GF-D8 (cell line): ENCODE results near the gene GPR15LG.
A peak's percentile ranks its signal among the peaks of the same experiment; 100 is the strongest.

Experiments used
- DNase-seq: peaks from one replicate; lab custom pipeline; 2025; lab: John Stamatoyannopoulos, UW

The GPR15LG gene

DNA sequence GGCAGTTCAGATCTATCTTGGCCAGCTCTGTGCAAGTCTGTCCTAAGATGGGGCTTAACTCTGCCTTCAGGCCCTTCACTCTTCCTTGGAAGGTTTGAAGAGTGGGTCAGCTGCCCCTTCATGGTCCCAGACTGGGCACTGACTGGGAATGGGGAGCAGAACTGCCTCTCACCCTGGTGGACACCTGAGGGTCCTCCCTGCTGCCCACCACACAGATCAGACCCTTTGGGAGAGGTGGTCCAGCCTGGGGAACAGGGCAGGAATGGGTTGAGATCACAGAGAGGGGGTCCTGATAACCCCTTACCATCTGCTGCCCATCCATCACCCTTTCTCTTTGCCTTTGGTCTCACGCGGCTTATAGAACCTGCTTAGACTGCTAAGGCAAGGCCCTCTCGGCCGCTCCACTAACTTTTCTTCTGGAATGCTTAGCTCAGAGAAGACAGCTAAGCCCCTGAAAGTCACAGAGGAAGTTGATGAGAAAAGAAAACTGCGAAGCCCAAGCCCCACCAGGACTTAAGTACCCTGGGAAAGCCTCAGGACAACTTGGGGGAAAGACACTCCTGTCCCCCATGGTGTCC is 20.3 kb downstream of the GPR15LG start:
- DNase-seq = no peak

DNA sequence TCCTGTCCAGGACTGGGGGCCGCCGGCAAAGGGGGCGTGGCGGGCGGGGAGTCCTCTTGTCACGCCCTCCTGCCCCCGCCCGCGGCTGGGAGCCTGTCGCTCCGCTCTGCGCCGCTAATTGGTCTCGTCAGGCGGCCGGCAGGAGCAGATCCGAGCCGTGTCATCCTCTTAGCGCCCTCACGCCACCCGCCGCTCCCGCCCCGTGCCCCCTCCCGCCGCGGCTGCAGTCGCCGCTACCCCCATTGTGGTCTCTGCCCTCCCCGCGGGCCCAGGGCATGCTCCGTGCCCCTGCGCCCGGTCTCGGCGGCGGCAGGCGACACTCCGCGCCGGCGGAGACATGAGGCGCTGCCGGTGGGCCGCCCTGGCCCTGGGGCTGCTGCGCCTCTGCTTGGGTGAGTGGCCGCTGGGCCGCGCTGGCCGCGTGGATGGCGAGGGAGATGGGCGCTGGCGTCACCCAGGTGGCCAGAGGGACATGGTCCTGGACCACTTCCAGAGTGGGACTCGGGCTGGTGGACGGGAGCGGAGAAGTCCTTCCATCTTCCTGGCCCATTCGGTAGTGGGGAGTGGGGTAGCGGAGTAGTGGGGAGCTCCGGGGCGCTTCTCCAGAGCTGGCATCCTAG is 20.9 kb downstream of the GPR15LG start, which contains the start of gene CDHR1:
Gene CDHR1 (plus strand): TSS at position 114 of the 620 bp plus-strand sequence. CDS start 224 bp downstream, at position 338.
- DNase-seq = no peak

DNA sequence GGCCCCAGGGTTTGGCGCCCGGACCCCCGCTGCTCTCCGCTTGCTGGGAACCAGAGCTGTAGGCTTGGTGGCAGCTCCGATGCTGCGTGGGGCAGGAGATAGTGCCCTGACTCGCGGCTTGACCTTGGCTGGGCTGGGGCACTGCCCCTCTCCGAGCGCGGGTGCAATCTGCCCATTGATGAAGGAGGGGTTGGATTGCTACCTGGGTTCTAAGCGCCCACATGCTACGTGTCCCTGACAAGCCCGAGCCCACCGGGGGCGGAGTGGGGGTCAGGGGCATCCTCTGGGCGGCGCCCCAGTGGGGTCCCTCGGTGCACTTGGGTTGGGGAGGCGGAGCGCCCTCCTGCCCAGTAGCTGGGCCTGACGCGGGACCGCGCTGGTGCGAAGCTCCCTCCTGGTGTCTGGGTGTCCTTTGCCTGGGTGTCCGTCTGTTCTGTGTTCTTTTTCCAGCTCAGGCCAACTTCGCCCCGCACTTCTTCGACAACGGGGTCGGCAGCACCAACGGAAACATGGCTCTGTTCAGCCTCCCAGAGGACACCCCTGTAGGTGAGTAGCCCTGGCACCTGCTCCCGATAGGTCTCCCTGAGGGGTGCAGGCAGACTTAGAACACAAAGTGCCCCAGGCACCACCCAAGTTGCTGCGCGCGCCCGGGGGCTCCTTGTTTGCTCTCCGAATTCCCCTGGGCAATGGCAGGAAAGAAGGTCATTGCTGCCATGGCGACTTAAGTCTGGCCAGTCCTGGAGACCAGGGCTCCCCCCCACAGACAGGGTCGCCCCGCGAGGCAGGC is 21.6 kb downstream of the GPR15LG start:
- DNase-seq = no peak

DNA sequence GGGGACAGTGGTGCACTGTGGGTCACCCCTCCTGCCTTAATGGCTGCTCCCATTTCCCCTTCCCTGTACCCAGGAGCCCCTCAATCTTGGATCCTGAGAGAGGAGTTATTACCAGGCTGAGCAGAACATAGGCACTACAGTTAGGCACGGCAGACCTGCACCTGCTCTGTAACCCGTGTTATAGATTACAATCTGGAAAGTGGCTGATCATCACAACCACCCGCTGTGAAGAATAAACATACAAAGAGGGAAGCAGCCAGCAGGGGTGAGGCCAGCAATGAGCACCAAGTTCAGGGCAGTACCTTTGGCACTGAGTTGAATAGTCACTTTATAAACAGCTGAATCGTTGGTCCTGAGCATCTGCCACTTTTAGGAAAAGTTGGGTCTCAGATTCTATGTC is 22.5 kb downstream of the GPR15LG start:
- DNase-seq = no peak

DNA sequence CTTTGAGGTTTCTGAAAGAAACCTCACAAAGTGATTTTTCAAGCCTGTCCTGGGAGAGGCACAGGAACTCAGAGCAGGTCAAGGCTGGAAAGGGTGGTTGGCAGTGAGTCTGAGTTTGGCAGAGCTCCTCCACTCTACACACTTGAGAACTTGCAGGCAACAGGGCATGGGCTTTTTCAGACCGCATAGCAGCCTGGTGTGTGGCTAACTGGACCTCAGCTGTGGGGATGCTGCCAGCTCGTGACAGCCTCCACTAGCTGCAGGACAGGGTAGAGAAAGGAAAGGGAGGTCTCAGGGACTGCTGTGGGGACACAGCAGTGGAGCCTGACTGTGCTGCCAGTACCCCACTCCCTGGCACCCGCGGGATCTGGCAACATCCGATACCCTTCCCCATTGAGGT is 23.3 kb downstream of the GPR15LG start:
- DNase-seq = no peak

DNA sequence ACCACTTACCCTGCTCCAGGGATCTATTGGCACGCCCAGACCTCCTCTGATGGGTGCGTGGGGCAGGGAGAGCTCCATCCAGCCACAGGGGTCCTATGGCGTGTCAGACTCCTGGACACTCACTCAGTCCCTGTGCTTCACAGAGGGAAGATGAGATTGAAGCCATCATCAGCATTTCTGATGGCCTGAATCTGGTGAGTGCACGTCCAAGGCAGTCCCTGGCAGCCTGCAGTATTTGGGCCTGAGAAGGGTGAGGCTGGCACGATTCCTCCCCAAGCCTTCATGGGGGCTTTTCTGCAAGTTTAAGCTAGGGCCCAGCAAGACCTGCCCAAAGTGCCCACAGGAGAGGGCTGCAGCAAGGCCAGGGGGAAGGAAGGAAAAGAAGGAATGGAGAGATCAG is 24.0 kb downstream of the GPR15LG start:
- DNase-seq = no peak

DNA sequence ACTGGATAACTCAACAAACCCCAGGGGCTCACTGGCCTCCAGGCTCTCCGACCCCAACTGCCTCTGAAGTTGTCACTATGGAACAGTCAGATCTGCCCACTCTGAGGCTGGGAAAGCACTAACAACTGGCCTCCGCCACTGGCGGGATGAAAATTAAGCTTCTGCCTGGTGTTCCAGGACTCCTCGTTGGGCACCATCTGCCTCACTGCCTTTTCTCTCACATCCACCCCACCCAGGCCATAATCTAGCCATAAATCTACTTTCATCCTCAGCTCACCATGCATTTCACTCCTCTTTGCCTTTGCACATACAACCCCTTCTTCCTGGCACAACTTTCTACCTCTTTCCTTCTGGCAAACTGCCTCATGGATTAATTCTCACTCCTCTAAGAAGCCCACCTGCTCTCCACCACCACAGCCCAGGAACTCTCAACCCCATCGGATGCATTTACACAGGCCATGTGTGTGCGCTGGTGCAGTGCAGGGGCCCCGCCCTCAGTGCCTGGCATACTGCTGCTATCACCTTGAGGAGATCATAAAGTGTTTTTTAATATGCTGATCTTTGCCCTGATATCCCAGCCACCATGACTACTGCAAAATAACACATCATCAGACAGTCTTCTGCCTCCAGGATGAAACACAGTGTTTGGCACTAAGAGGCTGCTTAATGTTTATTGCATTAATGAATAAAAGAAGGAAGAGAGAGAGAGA is 24.8 kb downstream of the GPR15LG start:
- no peak for DNase-seq

DNA sequence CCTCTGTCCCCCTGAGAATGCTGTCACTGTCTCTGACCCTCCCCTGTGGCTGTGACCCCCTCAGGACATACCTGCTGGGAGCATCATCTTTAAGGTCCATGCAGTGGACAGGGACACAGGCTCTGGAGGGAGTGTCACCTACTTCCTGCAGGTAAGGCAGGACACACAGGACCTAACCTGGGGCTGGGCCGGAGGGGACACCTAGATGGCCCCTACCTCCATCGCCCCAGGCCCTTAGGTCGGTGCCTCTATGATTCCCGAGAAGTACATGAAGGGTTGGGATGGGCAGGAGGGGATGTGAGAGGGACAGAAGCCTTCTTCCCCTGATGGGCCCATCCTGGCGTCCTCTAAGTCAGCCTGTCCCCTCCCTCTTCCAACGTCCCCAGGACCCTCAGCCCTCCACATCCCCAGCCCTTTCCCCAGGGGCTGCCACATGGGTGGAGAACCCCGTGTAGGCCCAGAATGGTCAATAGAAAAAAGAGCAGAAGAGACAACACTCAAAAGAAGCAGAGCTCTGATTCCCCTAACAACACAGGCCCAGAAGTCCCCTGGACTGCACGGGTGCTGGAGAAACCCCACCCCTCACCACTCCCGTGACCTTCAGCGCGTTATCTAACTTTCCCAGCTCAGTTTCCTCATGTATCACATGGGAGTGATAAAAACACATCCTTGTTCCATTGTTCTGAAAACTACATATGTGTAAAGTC is 27.1 kb downstream of the GPR15LG start:
- DNase-seq = no peak

DNA sequence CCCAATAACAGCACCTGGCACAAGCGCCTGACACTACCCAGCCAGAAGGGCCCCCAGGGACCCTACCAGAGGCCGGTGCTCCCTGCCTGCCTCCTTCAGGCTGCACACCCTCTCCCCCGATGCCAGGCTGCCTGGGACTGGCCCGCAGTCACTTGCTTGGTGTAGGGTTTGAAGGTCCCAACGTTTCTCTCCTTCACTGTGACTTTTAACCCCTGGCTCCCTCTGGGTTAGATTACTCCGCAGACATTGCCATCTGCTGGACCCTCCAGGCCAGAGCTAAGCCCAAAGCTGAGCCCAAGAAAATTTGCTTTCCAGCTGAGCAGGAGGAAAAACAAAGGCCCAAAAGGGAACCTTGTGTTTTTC is 27.6 kb downstream of the GPR15LG start:
- DNase-seq = no peak

DNA sequence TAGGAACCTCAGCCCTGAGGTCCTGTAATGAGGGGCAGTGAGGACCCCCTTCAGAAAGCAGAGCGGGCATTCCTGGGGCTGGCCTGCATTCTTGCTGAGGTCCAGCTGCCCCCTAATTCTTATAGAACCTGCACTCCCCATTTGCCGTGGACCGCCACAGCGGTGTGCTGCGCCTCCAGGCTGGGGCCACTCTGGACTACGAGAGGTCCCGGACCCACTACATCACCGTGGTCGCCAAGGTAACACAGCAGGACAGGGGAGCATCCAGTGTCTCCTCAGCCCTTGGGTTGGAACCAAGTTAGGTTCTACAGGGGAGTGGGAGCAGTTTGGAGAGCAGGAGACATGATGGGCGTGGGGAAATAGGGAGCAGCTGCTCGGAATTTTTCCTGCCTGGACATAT is 28.1 kb downstream of the GPR15LG start:
- DNase-seq = no peak

DNA sequence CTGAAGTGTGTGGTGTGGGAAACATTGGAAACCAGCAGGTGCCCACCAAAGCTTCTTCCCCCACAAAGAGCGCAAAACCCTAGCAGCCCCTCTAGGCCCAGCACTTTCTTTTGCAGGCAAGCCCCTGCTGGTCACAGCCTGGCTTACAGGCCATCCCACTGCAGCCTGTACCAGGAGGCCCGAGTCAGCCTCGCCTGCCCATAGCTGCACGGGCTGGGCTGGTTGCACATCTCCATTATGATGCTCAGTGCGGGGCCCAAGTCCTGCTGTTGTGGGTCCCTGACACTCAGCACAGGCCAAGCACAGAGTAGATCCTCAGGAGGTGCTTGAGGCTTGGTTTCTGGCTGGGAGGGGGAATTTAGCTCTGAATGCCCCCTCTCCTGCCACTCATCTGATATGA is 28.7 kb downstream of the GPR15LG start:
- DNase-seq = no peak

DNA sequence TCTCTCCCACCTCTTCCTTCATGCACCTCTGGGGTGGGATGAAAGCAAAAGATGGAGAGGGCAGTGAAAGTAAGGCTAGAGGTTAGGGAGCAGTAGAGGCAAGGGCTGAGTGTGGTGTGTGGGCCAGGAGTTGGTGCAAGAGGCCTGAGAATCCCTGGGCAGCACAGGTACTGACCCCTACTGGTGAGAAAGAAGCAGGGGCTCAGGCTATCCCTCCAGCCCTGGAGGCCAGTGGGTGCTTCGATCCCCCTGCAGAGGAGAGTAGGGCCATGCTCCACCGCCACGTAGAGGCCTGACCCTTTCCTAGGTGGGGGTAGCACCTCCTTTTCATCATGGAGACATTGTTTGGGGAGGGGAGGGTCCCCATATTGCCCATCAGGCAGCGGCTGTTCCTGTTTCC is 30.5 kb downstream of the GPR15LG start:
- DNase-seq = no peak

DNA sequence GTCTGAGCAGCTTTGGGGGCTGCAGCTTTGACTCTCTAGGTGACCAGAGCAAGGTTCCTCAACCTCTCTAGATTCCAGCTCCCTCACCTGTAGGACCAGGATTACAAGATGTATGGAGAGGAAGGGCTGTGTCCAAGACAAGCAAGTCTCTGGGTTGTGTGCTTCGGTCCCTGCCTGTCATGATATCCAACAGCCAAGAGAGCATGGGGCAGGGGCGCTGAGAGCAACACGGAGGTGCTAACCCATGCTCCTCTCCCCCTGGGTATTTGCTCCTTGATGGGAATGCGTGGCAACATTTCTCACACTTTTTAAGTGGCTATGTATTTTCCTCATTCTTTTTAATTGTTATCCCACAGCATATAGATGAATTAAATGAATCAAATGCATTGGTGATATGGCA is 31.0 kb downstream of the GPR15LG start:
- DNase-seq = no peak

DNA sequence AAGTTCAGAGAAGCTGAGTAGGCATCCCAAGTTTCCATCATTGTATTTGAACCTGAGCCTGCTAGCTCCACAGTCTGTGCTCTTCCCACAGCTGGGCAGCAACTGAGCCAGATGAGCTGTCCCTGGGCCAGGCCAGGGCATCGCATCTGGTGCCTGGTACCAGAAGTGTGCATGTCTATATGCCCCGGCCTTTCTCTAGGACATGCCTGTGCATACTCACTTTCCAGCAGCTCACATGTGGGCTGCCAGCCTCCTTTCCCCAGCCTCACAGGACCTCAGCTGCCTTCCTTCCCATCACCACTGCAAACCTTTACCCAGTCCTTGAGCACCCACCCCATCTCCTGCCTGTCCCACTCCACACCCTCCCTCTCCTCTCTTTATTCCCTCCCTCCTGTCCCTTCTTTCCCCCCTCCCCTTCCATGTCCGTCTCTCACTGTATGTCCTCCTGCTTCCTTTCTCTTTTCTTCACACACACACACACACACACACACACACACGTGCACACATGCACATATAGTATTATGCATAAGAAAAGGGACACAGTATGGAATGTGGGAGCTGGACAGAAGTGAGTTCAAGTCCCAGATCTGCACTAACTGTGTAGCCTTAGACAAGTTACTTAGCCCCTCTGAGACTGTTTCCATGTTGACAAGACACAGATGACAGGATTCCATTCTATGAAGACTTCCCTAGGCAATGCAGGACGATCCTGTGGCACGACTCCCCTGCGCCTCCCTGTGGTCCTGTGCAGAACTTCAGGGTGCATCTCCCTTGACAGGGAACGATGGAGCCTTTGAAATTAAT is 31.6 kb downstream of the GPR15LG start:
- DNase-seq = peak; percentile 12

DNA sequence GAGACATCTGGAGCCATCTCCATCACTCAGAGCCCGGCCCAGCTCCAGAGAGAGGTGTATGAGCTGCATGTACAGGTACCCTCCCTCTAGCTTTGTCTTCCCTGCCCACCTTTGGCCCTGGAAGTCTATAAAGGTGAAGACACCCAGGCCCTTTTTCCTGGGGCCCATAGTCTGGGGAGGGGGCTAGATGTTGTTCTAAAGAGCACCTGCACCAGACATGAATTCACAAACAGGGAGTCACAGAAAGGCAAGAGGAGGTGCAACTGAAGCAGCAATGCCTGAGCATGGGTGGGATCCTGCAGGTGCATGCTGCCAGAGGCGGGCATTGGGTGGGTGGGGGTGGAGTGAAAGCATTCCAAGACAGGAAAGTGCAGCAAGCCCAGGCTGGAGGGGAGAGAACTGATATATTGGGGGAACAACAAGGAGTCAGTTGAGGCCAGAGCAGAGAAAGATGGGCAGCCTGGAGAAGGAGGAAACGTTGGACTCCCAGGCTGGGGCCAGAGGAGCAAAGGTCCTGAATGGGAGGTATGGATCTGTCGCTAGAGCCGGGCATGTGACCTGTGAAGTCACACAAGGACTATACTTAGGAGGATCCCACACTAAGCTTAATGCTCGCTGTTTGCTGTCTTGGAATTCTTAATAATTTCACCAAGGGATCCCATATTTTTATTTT is 32.4 kb downstream of the GPR15LG start:
- DNase-seq = no peak

DNA sequence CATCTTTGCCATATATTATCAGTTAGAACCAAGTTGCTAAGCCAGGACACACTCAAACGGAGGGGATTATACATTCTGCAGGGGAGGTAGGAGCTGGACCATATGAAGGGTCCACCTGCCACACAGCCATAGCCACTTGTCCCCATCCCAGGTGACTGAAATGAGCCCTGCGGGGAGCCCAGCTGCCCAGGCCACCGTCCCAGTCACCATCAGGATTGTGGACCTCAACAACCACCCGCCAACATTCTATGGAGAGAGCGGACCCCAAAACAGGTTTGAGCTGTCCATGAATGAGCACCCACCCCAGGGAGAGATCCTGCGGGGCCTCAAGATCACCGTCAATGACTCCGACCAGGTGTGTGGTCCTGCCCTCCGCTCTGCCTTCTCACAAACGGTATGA is 34.4 kb downstream of the GPR15LG start:
- DNase-seq = no peak

DNA sequence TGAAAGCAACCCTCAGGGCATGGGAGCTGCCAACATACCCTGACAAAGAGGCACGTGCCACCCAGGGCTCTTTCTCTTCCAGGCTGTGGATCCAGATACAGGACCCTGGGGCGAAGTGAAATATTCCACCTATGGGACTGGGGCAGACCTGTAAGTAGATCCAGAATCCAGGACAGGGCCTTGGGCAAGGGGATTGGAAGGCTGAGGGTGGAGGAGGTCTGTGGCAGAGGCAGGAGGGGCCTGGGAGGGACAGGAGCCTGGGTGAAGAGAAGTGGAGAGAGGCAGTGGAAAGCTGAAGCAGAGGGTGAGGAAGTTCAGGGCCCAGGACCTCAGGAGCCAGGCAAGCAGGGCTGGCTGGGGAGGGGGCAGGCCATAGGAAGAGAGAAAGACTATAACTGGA is 38.0 kb downstream of the GPR15LG start:
- no peak for DNase-seq

DNA sequence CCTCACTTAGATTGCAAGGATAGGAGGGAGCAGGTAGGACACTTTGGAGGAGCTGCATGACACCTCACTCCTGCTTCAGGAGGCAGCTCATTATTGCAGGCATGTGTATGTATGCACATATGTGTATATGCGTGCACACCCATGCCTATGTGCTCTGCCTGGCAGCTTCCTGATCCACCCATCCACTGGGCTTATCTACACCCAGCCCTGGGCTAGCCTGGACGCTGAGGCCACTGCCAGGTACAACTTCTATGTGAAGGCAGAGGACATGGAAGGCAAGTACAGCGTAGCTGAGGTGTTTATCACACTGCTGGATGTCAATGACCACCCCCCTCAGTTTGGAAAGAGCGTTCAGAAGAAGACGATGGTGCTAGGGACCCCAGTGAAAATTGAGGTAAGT is 38.4 kb downstream of the GPR15LG start:
- DNase-seq = no peak

DNA sequence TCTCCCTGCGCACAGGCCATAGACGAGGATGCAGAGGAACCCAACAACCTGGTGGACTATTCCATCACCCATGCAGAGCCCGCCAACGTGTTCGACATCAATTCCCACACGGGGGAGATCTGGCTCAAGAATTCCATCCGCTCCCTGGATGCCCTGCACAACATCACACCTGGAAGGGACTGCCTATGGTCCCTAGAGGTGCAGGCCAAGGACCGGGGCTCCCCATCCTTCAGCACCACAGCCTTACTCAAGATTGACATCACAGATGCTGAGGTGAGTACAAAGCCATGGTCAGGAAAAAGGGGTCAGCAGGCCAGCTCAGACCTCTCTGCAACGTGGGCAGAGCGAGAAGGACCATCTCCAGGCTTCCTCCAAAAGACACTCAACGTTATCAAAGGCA is 39.5 kb downstream of the GPR15LG start:
- no peak for DNase-seq

DNA sequence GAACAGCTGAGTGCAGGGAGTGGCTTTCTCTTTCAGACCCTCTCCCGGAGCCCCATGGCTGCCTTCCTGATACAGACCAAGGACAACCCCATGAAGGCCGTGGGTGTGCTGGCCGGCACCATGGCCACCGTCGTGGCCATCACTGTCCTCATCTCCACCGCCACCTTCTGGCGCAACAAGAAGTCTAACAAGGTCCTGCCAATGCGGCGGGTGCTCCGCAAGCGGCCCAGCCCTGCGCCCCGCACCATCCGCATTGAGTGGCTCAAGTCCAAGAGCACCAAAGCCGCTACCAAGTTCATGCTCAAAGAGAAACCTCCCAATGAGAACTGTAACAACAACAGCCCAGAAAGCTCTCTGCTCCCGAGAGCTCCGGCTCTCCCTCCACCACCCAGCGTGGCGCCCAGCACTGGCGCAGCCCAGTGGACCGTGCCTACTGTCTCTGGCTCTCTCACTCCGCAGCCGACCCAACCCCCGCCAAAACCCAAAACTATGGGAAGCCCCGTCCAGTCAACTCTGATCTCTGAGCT is 40.5 kb downstream of the GPR15LG start:
- DNase-seq = no peak
